Activated CD8-positive, alpha-beta memory T cell treated with anti-CD3 and anti-CD28 coated beads for 4 hours (primary cell): ENCODE data around the gene ELMO1.

ENCODE experiments used
- DNase-seq, 2 donors: peaks; one replicate each; pipeline ENCODE4 v3.0.0-alpha.2; 2020; ENCODE audit warnings: low read depth in 2 of 2

ELMO1 gene

DNA sequence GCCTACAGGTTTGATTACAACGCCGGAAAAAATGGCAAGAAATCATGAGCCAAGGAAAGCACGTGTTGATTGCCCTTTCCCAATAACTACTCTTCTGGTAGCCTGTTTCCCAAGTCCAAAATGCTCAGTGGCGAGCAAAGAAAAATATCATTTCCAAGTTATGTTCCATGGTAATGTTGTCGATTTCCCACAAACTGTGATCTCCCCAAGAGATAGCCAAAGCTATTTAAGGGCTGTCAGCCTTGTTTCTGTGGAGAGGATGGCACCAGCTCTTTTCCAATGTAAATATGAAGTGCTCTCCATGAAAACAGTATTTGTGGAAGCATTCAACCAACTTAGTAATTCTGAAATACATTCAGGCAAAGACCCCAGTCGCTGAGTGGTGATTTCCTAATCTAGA, 491.9 kb downstream of the ELMO1 start:
- no peak for DNase-seq

- no peak for DNase-seq
Measured at GRCh38 chr7:36955456-36956129, 493.1 kb downstream of the ELMO1 start.

DNA sequence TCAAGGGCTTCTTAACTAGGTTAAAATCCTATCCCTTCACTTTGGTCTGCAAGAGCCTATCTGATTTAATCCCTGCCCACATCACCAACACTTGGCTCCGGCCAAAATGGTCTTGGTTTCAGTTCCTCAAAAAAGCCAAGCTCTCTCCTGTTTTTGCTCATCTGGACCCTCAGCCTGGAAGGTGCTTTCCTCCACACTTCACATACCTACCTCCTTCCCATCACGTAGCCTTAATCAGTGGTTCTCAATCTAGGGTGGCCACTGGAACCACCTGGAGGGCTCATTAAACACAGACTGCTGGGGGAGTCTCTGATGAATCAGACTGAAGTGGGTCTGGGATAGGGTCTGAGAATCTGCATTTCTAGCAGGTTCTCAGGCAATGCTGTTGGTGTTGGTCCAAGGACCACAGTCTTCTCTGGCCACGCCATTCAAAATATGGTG, 497.4 kb downstream of the ELMO1 start:
- no peak for DNase-seq

GRCh38 chr7:36949711-36950600, 498.7 kb downstream of the ELMO1 start:
- DNase-seq = no peak

DNA sequence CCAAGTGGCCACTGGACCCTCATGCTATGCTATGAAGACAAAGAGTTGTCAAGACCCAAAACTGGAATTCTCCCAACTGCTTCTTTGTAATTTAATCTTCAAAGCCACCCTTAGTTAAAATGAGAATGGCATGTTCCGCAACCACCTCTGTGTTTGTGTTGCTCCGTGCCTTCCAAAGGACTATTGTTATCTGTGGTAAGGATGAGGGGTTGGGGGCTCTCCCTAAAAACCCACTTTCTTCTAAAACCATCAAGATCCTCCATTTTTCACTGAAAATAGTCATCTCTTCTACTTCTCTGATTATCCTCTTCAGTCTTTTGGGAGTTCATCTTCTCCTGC, 502.3 kb downstream of the ELMO1 start:
- DNase-seq = no peak

DNA sequence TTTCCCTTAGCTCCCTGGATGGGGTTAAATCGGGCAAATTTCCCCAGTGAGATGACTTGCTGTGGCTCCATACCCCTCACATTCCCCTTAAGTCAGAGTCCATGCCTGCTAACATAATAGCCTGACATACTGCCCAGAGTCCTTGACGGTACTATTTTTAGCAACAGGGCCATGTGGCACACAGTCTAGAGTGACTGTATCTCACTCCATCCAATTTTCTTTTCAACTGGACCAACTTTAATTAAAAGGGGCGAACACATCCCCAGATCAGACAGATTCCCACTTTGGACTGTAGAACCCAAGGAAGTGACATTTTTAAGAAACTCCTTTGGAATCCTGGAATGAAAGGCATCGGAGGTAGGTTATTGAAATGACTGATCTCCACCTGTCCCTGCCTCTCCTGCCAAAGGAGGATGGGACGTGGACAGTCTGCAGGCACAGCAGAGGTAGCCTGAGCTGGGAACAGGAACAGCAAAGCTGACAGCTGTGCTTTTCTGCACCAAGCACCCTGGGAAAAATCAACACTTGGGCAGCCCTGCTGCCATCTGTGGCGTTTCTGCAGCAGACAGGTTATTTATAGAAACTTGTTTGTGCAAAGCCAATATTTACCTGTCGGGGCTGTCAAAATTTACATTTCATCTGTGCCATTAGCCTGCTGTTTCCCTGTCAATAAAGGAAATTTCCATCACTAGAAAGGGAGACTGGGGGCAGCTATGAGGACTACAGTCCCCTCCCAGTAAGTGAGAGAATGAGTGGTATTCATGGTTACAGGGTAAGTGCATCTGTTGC, 502.9 kb downstream of the ELMO1 start:
- DNase-seq = no peak

- no peak for DNase-seq
Measured at GRCh38 chr7:36944838-36945237, 503.8 kb downstream of the ELMO1 start.

- no peak for DNase-seq
Measured at GRCh38 chr7:36943591-36944435, 504.9 kb downstream of the ELMO1 start.

DNA sequence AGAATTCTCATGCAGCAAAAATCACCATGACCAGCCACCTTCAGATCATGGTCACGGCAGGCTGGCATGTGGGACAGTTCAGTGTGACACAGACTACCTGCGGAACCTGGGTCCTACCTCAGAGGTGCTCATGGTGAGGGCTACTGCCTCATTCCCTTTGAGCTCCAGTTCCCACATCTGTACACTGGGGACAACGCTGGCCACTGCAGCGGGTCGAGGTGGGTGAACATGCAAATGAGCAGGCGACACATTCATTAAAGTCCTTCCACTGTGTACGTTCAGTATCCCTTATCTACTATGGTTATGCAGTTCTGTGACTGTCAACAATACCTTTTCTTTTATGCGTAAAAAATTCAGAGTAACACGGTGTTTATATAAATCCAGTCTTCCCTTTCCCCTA, 505.7 kb downstream of the ELMO1 start:
- DNase-seq = no peak

GRCh38 chr7:36942541-36942940, 506.1 kb downstream of the ELMO1 start:
- DNase-seq = no peak

- no peak for DNase-seq
Measured at GRCh38 chr7:36942025-36942424, 506.6 kb downstream of the ELMO1 start.

- no peak for DNase-seq
Measured at GRCh38 chr7:36941359-36941758, 507.3 kb downstream of the ELMO1 start.

DNA sequence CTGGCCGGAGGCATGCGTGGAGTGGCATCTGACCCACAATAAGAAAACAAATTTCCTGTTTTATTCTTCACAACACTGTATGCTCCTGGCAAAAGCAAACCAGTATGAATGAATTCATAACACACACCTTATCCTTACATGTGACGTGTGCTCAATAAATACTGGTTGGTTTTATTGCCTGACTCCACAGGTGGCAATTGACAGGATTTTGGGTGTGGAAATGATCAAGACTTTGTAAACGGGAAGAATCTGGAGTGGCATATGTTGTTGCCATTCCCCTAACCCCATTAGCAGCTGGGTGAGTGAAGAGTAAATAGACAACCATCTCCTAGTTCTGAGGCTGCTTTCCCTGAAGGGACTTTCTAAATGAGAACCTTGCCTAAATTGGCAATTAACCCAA, 508.8 kb downstream of the ELMO1 start:
- DNase-seq = no peak

DNA sequence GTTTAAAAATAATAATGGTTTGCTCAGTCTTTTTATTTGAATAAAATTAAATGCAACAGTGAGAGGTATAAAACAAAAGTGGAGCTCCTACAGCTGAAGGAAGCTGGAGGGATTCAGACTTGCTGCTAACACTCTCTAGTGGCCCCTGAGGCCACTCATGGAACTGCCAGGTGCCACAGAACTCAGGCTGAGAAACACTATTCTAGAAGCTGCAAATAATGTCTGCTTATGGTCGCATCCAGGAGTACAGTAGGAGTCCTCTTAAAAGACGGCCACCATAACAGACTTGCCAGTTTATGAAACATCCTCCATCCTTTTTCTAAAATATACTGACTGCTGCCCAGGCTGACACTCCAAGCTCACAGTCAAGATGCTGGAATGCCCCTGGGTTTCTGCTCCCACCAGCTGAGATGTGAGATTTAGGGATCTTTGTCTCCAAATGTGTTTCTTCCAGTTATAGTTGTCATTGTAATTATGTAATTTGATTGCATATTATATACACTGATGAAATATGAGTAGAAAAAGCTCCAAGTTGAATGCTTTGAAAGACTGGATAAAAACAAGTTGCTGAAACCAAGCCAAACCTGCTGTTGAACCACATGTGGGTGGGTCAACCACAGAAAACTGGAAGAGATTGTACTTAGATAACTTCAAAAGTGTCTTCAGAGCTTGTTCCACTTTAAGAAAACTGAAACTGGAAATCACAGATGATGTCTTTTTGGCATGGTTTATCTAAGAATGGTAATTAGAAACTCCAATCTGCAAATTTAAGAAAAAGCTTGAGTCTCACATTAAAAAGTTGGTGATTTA, 510.7 kb downstream of the ELMO1 start:
- no peak for DNase-seq

- DNase-seq = no peak
Measured at GRCh38 chr7:36931892-36932291, 516.8 kb downstream of the ELMO1 start.

DNA sequence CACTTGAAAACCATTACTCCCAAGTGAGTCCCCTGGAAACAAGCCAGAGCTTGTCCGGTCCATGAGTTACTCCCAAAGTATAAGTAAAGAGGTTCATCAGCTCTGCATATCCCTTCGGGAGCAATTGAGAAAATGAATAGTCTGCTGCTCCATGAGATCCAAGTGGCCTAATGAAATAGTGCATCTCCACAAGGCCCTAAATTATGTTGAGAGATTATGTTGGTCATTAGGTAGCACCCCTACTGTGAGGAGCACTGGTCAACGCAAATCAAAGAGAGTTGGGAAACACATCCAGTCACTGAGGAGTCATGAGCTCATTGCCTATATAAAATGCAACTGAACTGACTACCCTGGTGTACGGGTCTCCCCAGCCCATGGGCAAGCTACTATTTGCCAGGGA, 518.9 kb downstream of the ELMO1 start:
- no peak for DNase-seq

- DNase-seq = no peak
Measured at GRCh38 chr7:36928718-36929117, 519.9 kb downstream of the ELMO1 start.

- no peak for DNase-seq
Measured at GRCh38 chr7:36928311-36928710, 520.4 kb downstream of the ELMO1 start.

DNA sequence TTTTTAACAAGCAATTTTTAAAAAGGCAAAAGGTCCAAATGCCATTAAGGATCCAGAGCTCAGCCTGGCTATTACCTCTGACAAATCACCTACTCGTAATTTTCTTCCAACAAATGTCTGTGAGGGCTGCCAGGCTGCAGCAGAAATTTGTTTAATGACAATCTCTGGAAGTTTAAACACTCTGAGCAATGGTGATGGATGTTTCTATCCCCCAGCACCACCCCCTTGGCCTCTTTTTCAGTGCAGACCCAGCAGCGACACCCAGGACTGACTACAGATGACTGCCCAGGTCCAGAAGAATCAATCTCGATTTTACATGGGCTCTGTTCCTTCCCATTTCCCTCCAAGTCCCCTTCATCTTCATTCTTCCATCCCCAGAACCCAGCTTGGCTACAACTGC, 523.0 kb downstream of the ELMO1 start:
- no peak for DNase-seq

- DNase-seq = no peak
Measured at GRCh38 chr7:36925207-36925606, 523.5 kb downstream of the ELMO1 start.

DNA sequence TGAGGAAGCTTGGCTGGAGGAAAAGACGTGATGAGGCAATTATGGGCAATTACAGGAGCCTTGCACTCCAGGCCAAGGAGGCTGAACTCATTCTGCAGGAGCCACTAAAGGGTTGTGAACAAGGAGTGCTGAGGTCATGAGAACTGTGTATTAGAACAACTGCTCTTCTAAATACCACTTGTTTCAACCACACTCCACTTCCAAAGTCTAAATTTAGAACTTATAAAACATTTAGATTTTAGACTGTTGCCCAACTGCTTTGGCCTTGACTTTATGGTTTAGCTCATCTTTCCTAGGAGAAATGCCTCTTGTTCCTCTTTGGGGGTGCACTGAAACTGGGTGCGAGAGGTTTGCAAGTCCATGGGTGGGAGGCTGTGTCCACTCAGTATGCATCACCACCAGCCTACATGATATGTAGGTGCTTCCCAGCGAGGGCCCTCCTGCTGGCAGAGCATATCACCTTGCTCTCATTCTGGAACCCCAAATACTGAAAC, 524.7 kb downstream of the ELMO1 start:
- DNase-seq = no peak
